ENCODE results near the gene SPHKAP. TPM values are rescaled to one million over a fixed set of nuclear protein-coding genes. Genes with fewer than 3 reads are reported as not detected.

Gene SPHKAP
- total RNA-seq, 2 experiments from 2014 or later = not detected

GRCh38 chr2:228135300-228135699 lies 46.2 kb downstream of the SPHKAP start:
- intact Hi-C loops (cut with micrococcal nuclease) = no loop called here
- H3K27me3 Mint-ChIP-seq (ENCODE audit: low read depth) = no peaks in the 10 kb centered on the region
- no peak overlapping the region for H3K27ac Mint-ChIP-seq
- CTCF ChIA-PET = no interaction called here
- H3K9me3 Mint-ChIP-seq = peaks cover 5% of the 10 kb centered on the region
- no peak for DNase-seq
- H3K4me1 Mint-ChIP-seq (ENCODE audit: low read depth) = no peaks in the 10 kb centered on the region
- no peak overlapping the region for H3K4me3 Mint-ChIP-seq
- H3K36me3 Mint-ChIP-seq (ENCODE audit: low read depth) = no peaks in the 10 kb centered on the region

- no peaks in the 10 kb centered on the region for H3K4me1 Mint-ChIP-seq (ENCODE audit: low read depth)
- no peak for DNase-seq
- CTCF ChIA-PET = interaction anchor here (0.6 kb wide), 1 partner anchor 86 kb away, joined by 3 read pairs; no protein-coding TSS in a partner anchor
- no peak overlapping the region for H3K27ac Mint-ChIP-seq
- H3K27me3 Mint-ChIP-seq (ENCODE audit: low read depth) = no peaks in the 10 kb centered on the region
- H3K4me3 Mint-ChIP-seq = no peak overlapping the region
- H3K9me3 Mint-ChIP-seq = no peaks in the 10 kb centered on the region
- H3K36me3 Mint-ChIP-seq (ENCODE audit: low read depth) = no peaks in the 10 kb centered on the region
- intact Hi-C loops (cut with micrococcal nuclease) = no loop called here
Observed at GRCh38 chr2:228131833-228132232, 49.7 kb downstream of the SPHKAP start.

- Mint-ChIP-seq H3K36me3 (ENCODE audit: low read depth) (no peaks in the 10 kb centered on the region), H3K27ac (no peak overlapping the region), H3K4me3 (no peak overlapping the region), H3K4me1 (ENCODE audit: low read depth) (no peaks in the 10 kb centered on the region), H3K27me3 (ENCODE audit: low read depth) (no peaks in the 10 kb centered on the region), H3K9me3 (peaks cover 6% of the 10 kb centered on the region)
- CTCF ChIA-PET = no interaction called here
- no peak for DNase-seq
- intact Hi-C loops (cut with micrococcal nuclease) = no loop called here
Observed at GRCh38 chr2:228126401-228126800, 55.1 kb downstream of the SPHKAP start.

- H3K9me3 Mint-ChIP-seq = peaks cover 2% of the 10 kb centered on the region
- no peak for DNase-seq
- H3K27me3 Mint-ChIP-seq (ENCODE audit: low read depth) = no peaks in the 10 kb centered on the region
- no peaks in the 10 kb centered on the region for H3K4me1 Mint-ChIP-seq (ENCODE audit: low read depth)
- H3K36me3 Mint-ChIP-seq (ENCODE audit: low read depth) = no peaks in the 10 kb centered on the region
- CTCF ChIA-PET = no interaction called here
- H3K4me3 Mint-ChIP-seq = no peak overlapping the region
- intact Hi-C loops (cut with micrococcal nuclease) = no loop called here
- no peak overlapping the region for H3K27ac Mint-ChIP-seq
Observed at GRCh38 chr2:228118940-228119339, 62.5 kb downstream of the SPHKAP start.

GRCh38 chr2:228107846-228108245 lies 73.6 kb downstream of the SPHKAP start:
- no peaks in the 10 kb centered on the region for H3K4me1 Mint-ChIP-seq (ENCODE audit: low read depth)
- CTCF ChIA-PET = no interaction called here
- no peak overlapping the region for H3K27ac Mint-ChIP-seq
- no peak overlapping the region for H3K4me3 Mint-ChIP-seq
- peaks cover 2% of the 10 kb centered on the region for H3K27me3 Mint-ChIP-seq (ENCODE audit: low read depth)
- peaks cover 5% of the 10 kb centered on the region for H3K9me3 Mint-ChIP-seq
- intact Hi-C loops (cut with micrococcal nuclease) = no loop called here
- DNase-seq = no peak
- no peaks in the 10 kb centered on the region for H3K36me3 Mint-ChIP-seq (ENCODE audit: low read depth)

- Mint-ChIP-seq H3K9me3 (peaks cover 5% of the 10 kb centered on the region), H3K27me3 (ENCODE audit: low read depth) (peaks cover 2% of the 10 kb centered on the region), H3K4me3 (no peak overlapping the region), H3K27ac (no peak overlapping the region), H3K36me3 (ENCODE audit: low read depth) (no peaks in the 10 kb centered on the region), H3K4me1 (ENCODE audit: low read depth) (no peaks in the 10 kb centered on the region)
- no peak for DNase-seq
- CTCF ChIA-PET = no interaction called here
- intact Hi-C loops (cut with micrococcal nuclease) = no loop called here
Observed at GRCh38 chr2:228105526-228106250, 75.8 kb downstream of the SPHKAP start.

GRCh38 chr2:228104215-228104614 lies 77.3 kb downstream of the SPHKAP start:
- no peak overlapping the region for H3K4me3 Mint-ChIP-seq
- intact Hi-C loops (cut with micrococcal nuclease) = no loop called here
- H3K36me3 Mint-ChIP-seq (ENCODE audit: low read depth) = no peaks in the 10 kb centered on the region
- DNase-seq = no peak
- H3K27ac Mint-ChIP-seq = no peak overlapping the region
- peaks cover 10% of the 10 kb centered on the region for H3K9me3 Mint-ChIP-seq
- no peaks in the 10 kb centered on the region for H3K4me1 Mint-ChIP-seq (ENCODE audit: low read depth)
- H3K27me3 Mint-ChIP-seq (ENCODE audit: low read depth) = peaks cover 2% of the 10 kb centered on the region
- CTCF ChIA-PET = interaction anchor here (0.6 kb wide), 1 partner anchor 1596 kb away, joined by 3 read pairs; no protein-coding TSS in a partner anchor

- intact Hi-C loops (cut with micrococcal nuclease) = no loop called here
- no peak for DNase-seq
- Mint-ChIP-seq H3K27me3 (ENCODE audit: low read depth) (peaks cover 2% of the 10 kb centered on the region), H3K9me3 (peaks cover 14% of the 10 kb centered on the region), H3K36me3 (ENCODE audit: low read depth) (no peaks in the 10 kb centered on the region), H3K4me1 (ENCODE audit: low read depth) (no peaks in the 10 kb centered on the region), H3K27ac (no peak overlapping the region), H3K4me3 (no peak overlapping the region)
- CTCF ChIA-PET = no interaction called here
Observed at GRCh38 chr2:228103379-228103778, 78.1 kb downstream of the SPHKAP start.

GRCh38 chr2:228102949-228103348 lies 78.5 kb downstream of the SPHKAP start:
- Mint-ChIP-seq H3K4me1 (ENCODE audit: low read depth) (no peaks in the 10 kb centered on the region), H3K27ac (no peak overlapping the region), H3K4me3 (no peak overlapping the region), H3K36me3 (ENCODE audit: low read depth) (no peaks in the 10 kb centered on the region), H3K9me3 (peaks cover 14% of the 10 kb centered on the region), H3K27me3 (ENCODE audit: low read depth) (peaks cover 2% of the 10 kb centered on the region)
- CTCF ChIA-PET = no interaction called here
- intact Hi-C loops (cut with micrococcal nuclease) = no loop called here
- DNase-seq = no peak

GRCh38 chr2:228094377-228094921 lies 87.0 kb downstream of the SPHKAP start:
- no peak overlapping the region for H3K4me3 Mint-ChIP-seq
- H3K4me1 Mint-ChIP-seq (ENCODE audit: low read depth) = no peaks in the 10 kb centered on the region
- no peak for DNase-seq
- H3K9me3 Mint-ChIP-seq = peaks cover 12% of the 10 kb centered on the region
- intact Hi-C loops (cut with micrococcal nuclease) = no loop called here
- no peaks in the 10 kb centered on the region for H3K36me3 Mint-ChIP-seq (ENCODE audit: low read depth)
- CTCF ChIA-PET = no interaction called here
- H3K27ac Mint-ChIP-seq = no peak overlapping the region
- no peaks in the 10 kb centered on the region for H3K27me3 Mint-ChIP-seq (ENCODE audit: low read depth)

GRCh38 chr2:228092056-228092455 lies 89.4 kb downstream of the SPHKAP start:
- DNase-seq = no peak
- Mint-ChIP-seq H3K4me1 (ENCODE audit: low read depth) (no peaks in the 10 kb centered on the region), H3K27ac (no peak overlapping the region), H3K4me3 (no peak overlapping the region), H3K9me3 (peaks cover 13% of the 10 kb centered on the region), H3K27me3 (ENCODE audit: low read depth) (no peaks in the 10 kb centered on the region), H3K36me3 (ENCODE audit: low read depth) (no peaks in the 10 kb centered on the region)
- CTCF ChIA-PET = no interaction called here
- intact Hi-C loops (cut with micrococcal nuclease) = no loop called here

- Mint-ChIP-seq H3K27ac (no peak overlapping the region), H3K36me3 (ENCODE audit: low read depth) (no peaks in the 10 kb centered on the region), H3K4me3 (no peak overlapping the region), H3K27me3 (ENCODE audit: low read depth) (no peaks in the 10 kb centered on the region), H3K9me3 (peaks cover 15% of the 10 kb centered on the region), H3K4me1 (ENCODE audit: low read depth) (no peaks in the 10 kb centered on the region)
- DNase-seq = no peak
- intact Hi-C loops (cut with micrococcal nuclease) = no loop called here
- CTCF ChIA-PET = no interaction called here
Observed at GRCh38 chr2:228086561-228086960, 94.9 kb downstream of the SPHKAP start.

GRCh38 chr2:228084717-228085116 lies 96.8 kb downstream of the SPHKAP start:
- CTCF ChIA-PET = no interaction called here
- Mint-ChIP-seq H3K27ac (no peak overlapping the region), H3K9me3 (peaks cover 11% of the 10 kb centered on the region), H3K27me3 (ENCODE audit: low read depth) (no peaks in the 10 kb centered on the region), H3K36me3 (ENCODE audit: low read depth) (no peaks in the 10 kb centered on the region), H3K4me3 (no peak overlapping the region), H3K4me1 (ENCODE audit: low read depth) (no peaks in the 10 kb centered on the region)
- intact Hi-C loops (cut with micrococcal nuclease) = no loop called here
- no peak for DNase-seq

Data from activated naive CD4-positive, alpha-beta T cell treated with anti-CD3 and anti-CD28 coated beads for 36 hours (primary cell).